ENCODE results near the gene DHFR2. TPM values are rescaled to one million over a fixed set of nuclear protein-coding genes. Genes with fewer than 3 reads are reported as not detected.

DHFR2 gene
- total RNA-seq, 1 donor from 2014 or later, result 17.3 TPM

Other genes starting within 250 kb of the DHFR2 start
- gene PROS1, start 89.0 kb downstream of the DHFR2 start, total RNA-seq (ENCODE audit: insufficient read depth, low replicate concordance), result 32.5 TPM
- 12.3 TPM for gene ARL13B, start 82.8 kb downstream of the DHFR2 start, total RNA-seq (ENCODE audit: insufficient read depth, low replicate concordance)
- gene STX19, start 34.3 kb downstream of the DHFR2 start, total RNA-seq (ENCODE audit: insufficient read depth, low replicate concordance), result 9.4 TPM
- 19.3 TPM for gene NSUN3, start 145 bp upstream of the DHFR2 start, total RNA-seq (ENCODE audit: insufficient read depth, low replicate concordance)